ENCODE data around the gene DTNB.

Gene DTNB

GRCh38 chr2:25341753-25342371, 331.5 kb downstream of the DTNB start, which contains the start of gene DNMT3A:
TSS of gene DNMT3A (minus strand) at chr2:25341925. CDS start at chr2:25313984, 27,941 bp downstream.
- H3K27me3 ChIP-seq (ENCODE audit: insufficient read depth, poor library complexity, severe bottlenecking): no peaks in the 10 kb centered on the region
- H3K27ac ChIP-seq (replicated peaks): no peak within 1 kb of the TSS
- H3K4me3 ChIP-seq (replicated peaks; ENCODE audit: insufficient read depth, low read length): peak within 1 kb of the TSS; percentile 62
- peak; percentile 28 to 61 for DNase-seq (ENCODE audit: low read depth in 1 of 2, low spot score in 1 of 2)
- TF ChIP-seq POLR2AphosphoS5 (IDR thresholded peaks at IDR 0.05; ENCODE audit: low read depth) (no peak), REST (IDR thresholded peaks at IDR 0.05; ENCODE audit: insufficient replicate concordance, low read depth) (no peak), CTCF (IDR thresholded peaks at IDR 0.05; ENCODE audit: insufficient read depth, low read length) (no peak), GABPA (IDR thresholded peaks at IDR 0.05; ENCODE audit: low read depth) (no peak), SPI1 (IDR thresholded peaks at IDR 0.05; ENCODE audit: borderline replicate concordance, low read depth) (no peak)

- no peak overlapping the region for H3K27ac ChIP-seq (replicated peaks)
- DNase-seq (ENCODE audit: low read depth in 1 of 2, low spot score in 1 of 2): no peak
- H3K4me3 ChIP-seq (replicated peaks; ENCODE audit: insufficient read depth, low read length): peak overlapping the region; percentile 62
- TF ChIP-seq GABPA (IDR thresholded peaks at IDR 0.05; ENCODE audit: low read depth): no peak
- TF ChIP-seq SPI1 (IDR thresholded peaks at IDR 0.05; ENCODE audit: borderline replicate concordance, low read depth): no peak
- TF ChIP-seq POLR2AphosphoS5 (IDR thresholded peaks at IDR 0.05; ENCODE audit: low read depth): no peak
- no peak for TF ChIP-seq CTCF (IDR thresholded peaks at IDR 0.05; ENCODE audit: insufficient read depth, low read length)
- TF ChIP-seq REST (IDR thresholded peaks at IDR 0.05; ENCODE audit: insufficient replicate concordance, low read depth): no peak
- no peaks in the 10 kb centered on the region for H3K27me3 ChIP-seq (ENCODE audit: insufficient read depth, poor library complexity, severe bottlenecking)
Observed at GRCh38 chr2:25341011-25341727, 332.2 kb downstream of the DTNB start.

- no peak for DNase-seq (ENCODE audit: low read depth in 1 of 2, low spot score in 1 of 2)
- no peak overlapping the region for H3K27ac ChIP-seq (replicated peaks)
Observed at GRCh38 chr2:25340181-25340921, 333.0 kb downstream of the DTNB start.

More at GRCh38 chr2:25340181-25340921, 333.0 kb downstream of the DTNB start:
- Histone ChIP-seq H3K4me3 (replicated peaks; ENCODE audit: insufficient read depth, low read length) (peak overlapping the region; percentile 62), H3K27me3 (ENCODE audit: insufficient read depth, poor library complexity, severe bottlenecking) (no peaks in the 10 kb centered on the region)
- TF ChIP-seq GABPA (IDR thresholded peaks at IDR 0.05; ENCODE audit: low read depth) (no peak), CTCF (IDR thresholded peaks at IDR 0.05; ENCODE audit: insufficient read depth, low read length) (no peak), POLR2AphosphoS5 (IDR thresholded peaks at IDR 0.05; ENCODE audit: low read depth) (no peak), SPI1 (IDR thresholded peaks at IDR 0.05; ENCODE audit: borderline replicate concordance, low read depth) (no peak), REST (IDR thresholded peaks at IDR 0.05; ENCODE audit: insufficient replicate concordance, low read depth) (no peak)
